OCI-LY1 (cell line): ENCODE measurements around the gene DUSP5.

ENCODE experiments used
- H2AFZ ChIP-seq: fragments of 200-600 bp; sonication (generic), shearing (Covaris generic); 2 replicates; pipeline ENCODE4 v1.6.0; 2014; ENCODE audit warnings: antibody characterized with exemption, mild to moderate bottlenecking, low read length
- H3F3A ChIP-seq: fragments of 200-600 bp; sonication (generic), shearing (Covaris generic); 2 replicates; pipeline ENCODE4 v1.6.0; 2014; ENCODE audit warnings: mild to moderate bottlenecking, antibody characterized with exemption, low read length, moderate library complexity; ENCODE audit not compliant: insufficient read depth
- H3K27ac ChIP-seq: fragments of 200-600 bp; sonication (generic); 2 replicates; pipeline ENCODE4 v1.5.1; 2014; ENCODE audit warnings: low read length, mixed run types, mild to moderate bottlenecking, low read depth; ENCODE audit not compliant: poor library complexity, severe bottlenecking
- H3K27me3 ChIP-seq: fragments of 200-600 bp; sonication (generic); 2 replicates; pipeline ENCODE4 v1.6.0; 2014; ENCODE audit warnings: antibody characterized with exemption, mild to moderate bottlenecking, low read length, moderate library complexity; ENCODE audit not compliant: insufficient read depth
- H3K36me3 ChIP-seq: fragments of 200-600 bp; sonication (generic); 2 replicates; pipeline ENCODE4 v1.6.1; 2014; ENCODE audit warnings: mild to moderate bottlenecking, antibody characterized with exemption, low read length, moderate library complexity, mixed read lengths; ENCODE audit not compliant: insufficient read depth
- H3K4me1 ChIP-seq: fragments of 200-600 bp; sonication (generic); 2 replicates; pipeline ENCODE4 v1.5.1; 2014; ENCODE audit warnings: mild to moderate bottlenecking, low read length, moderate library complexity; ENCODE audit not compliant: insufficient read depth, severe bottlenecking
- H3K4me2 ChIP-seq: fragments of 200-600 bp; sonication (generic), shearing (Covaris generic); 2 replicates; pipeline ENCODE4 v1.6.1; 2014; ENCODE audit warnings: low read length
- H3K4me3 ChIP-seq: fragments of 200-600 bp; sonication (generic); 2 replicates; pipeline ENCODE4 v1.5.1; 2014; ENCODE audit warnings: low read length, low read depth, mild to moderate bottlenecking, mixed read lengths; ENCODE audit not compliant: poor library complexity, severe bottlenecking
- H3K79me2 ChIP-seq: fragments of 200-600 bp; shearing (Covaris generic); 2 replicates; pipeline ENCODE4 v1.6.1; 2016; ENCODE audit warnings: mixed run types, low read length, mixed read lengths; ENCODE audit not compliant: insufficient read depth
- H3K9ac ChIP-seq: fragments of 200-600 bp; sonication (generic), shearing (Covaris generic); 2 replicates; pipeline ENCODE4 v1.6.1; 2014; ENCODE audit warnings: mild to moderate bottlenecking, low read length, mixed read lengths
- H3K9me2 ChIP-seq: fragments of 200-600 bp; sonication (generic), shearing (Covaris generic); 2 replicates; pipeline ENCODE4 v1.6.1; 2014; ENCODE audit warnings: low read depth, mild to moderate bottlenecking, low read length, mixed read lengths
- H3K9me3 ChIP-seq: fragments of 200-600 bp; shearing (Covaris generic); 2 replicates; pipeline ENCODE4 v1.6.1; 2014; ENCODE audit warnings: low read length, mixed read lengths
- H4K20me1 ChIP-seq: fragments of 200-600 bp; sonication (generic), shearing (Covaris generic); 2 replicates; pipeline ENCODE4 v1.6.0; 2016; ENCODE audit warnings: mild to moderate bottlenecking, low read length; ENCODE audit not compliant: insufficient read depth
- EZH2 ChIP-seq: fragments of 200-600 bp; sonication (generic), shearing (Covaris generic); IDR thresholded peaks from 2 replicates; pipeline ENCODE4 v1.8.0; 2017; ENCODE audit warnings: borderline replicate concordance, mixed run types, mild to moderate bottlenecking, antibody characterized with exemption, low read length, moderate library complexity, mixed read lengths
- TF ChIP-seq, protein P1 (sequence below): fragments of 200-600 bp; sonication (generic), shearing (Covaris generic); IDR thresholded peaks from 2 replicates; pipeline ENCODE4 v1.5.1; 2017; ENCODE audit warnings: mild to moderate bottlenecking, antibody characterized with exemption, low read length, moderate library complexity, mixed read lengths

DUSP5 gene

DNA sequence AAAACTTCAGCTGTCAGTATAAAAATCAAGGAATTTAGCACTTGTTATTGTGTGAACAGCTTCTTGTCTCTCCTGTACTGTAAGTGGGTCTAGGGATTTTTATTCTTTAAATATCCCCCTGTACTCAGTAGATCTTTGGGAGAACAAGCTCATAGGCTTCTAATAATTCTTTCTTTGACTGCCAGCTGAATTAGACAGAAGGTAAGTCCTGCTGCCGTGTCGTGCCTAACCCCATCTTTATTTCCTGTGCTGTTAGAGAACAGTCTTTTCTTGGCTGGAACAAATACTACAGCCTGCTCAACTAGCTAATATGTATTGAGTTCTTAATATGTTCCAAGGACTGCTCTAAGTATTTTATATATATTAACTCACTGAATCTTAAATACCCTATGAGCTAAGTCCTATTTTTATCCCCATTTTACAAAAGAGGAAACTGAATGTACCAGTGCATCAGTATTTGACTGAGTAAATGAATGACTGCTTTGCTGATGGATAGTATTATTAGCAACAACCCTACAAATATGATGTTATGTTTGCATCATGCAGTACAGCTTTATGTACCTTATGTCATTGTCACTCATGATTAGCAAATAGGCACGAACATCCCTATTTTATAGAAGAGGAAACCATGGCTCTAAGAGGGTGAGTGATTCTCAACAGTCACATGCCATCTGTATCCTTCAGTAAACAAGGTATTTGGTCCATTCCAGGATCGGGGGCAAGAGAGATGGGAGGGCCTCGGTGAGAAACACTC, 5.5 kb upstream of the DUSP5 start:
- no peaks in the 10 kb centered on the region for H3F3A ChIP-seq
- no peaks in the 10 kb centered on the region for H3K79me2 ChIP-seq
- no peak overlapping the region for H2AFZ ChIP-seq
- peaks cover 24% of the 10 kb centered on the region for H3K4me1 ChIP-seq
- H4K20me1 ChIP-seq, result no peaks in the 10 kb centered on the region
- no peaks in the 10 kb centered on the region for H3K27me3 ChIP-seq
- TF ChIP-seq, protein P1, sequence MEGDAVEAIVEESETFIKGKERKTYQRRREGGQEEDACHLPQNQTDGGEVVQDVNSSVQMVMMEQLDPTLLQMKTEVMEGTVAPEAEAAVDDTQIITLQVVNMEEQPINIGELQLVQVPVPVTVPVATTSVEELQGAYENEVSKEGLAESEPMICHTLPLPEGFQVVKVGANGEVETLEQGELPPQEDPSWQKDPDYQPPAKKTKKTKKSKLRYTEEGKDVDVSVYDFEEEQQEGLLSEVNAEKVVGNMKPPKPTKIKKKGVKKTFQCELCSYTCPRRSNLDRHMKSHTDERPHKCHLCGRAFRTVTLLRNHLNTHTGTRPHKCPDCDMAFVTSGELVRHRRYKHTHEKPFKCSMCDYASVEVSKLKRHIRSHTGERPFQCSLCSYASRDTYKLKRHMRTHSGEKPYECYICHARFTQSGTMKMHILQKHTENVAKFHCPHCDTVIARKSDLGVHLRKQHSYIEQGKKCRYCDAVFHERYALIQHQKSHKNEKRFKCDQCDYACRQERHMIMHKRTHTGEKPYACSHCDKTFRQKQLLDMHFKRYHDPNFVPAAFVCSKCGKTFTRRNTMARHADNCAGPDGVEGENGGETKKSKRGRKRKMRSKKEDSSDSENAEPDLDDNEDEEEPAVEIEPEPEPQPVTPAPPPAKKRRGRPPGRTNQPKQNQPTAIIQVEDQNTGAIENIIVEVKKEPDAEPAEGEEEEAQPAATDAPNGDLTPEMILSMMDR, result no peak
- TF ChIP-seq EZH2, result no peak
- H3K36me3 ChIP-seq, result no peaks in the 10 kb centered on the region
- no peak overlapping the region for H3K9ac ChIP-seq
- no peaks in the 10 kb centered on the region for H3K9me2 ChIP-seq
- no peak overlapping the region for H3K4me3 ChIP-seq
- no peak overlapping the region for H3K4me2 ChIP-seq
- H3K27ac ChIP-seq, result no peak overlapping the region
- H3K9me3 ChIP-seq, result no peaks in the 10 kb centered on the region

DNA sequence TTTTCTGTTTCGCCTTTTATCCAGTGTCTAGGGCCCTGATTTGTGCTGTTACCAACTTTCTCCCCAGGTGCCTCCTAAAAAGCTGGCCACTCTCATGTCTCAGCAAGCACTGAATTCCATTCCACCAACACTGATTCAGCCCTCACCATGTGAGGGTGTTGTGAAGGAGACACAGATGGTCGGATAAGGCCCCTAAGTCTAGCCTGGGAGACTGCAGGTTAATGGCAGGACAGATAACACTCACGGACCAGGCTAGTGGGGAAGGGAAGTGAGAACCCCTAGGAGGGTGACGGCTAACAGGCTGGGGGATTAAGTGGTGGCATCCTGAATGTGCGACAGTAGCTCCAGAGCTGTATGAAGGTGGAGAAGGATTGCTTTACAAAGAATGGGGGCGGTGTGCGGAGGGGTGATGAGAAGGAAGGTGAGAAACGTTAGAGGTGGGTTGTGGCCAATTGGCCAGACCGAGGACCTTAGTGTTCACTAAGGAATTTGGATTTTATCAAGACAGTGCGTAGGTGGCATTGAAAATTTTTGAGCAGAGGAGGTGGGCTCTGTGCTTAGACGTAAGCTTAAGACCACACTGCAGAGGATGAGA, 3.8 kb upstream of the DUSP5 start:
- no peak overlapping the region for H2AFZ ChIP-seq
- no peaks in the 10 kb centered on the region for H3K79me2 ChIP-seq
- H3K27me3 ChIP-seq, result peaks cover 2% of the 10 kb centered on the region; the same call in 1 of the 2 replicates
- TF ChIP-seq, protein P1, result no peak
- TF ChIP-seq EZH2, result no peak
- H3K36me3 ChIP-seq, result no peaks in the 10 kb centered on the region
- H3K27ac ChIP-seq, result no peak overlapping the region
- no peaks in the 10 kb centered on the region for H3K9me3 ChIP-seq
- no peaks in the 10 kb centered on the region for H3K9me2 ChIP-seq
- no peaks in the 10 kb centered on the region for H3F3A ChIP-seq
- no peaks in the 10 kb centered on the region for H4K20me1 ChIP-seq
- H3K4me3 ChIP-seq, result no peak overlapping the region
- peaks cover 31% of the 10 kb centered on the region for H3K4me1 ChIP-seq
- no peak overlapping the region for H3K4me2 ChIP-seq
- no peak overlapping the region for H3K9ac ChIP-seq

DNA sequence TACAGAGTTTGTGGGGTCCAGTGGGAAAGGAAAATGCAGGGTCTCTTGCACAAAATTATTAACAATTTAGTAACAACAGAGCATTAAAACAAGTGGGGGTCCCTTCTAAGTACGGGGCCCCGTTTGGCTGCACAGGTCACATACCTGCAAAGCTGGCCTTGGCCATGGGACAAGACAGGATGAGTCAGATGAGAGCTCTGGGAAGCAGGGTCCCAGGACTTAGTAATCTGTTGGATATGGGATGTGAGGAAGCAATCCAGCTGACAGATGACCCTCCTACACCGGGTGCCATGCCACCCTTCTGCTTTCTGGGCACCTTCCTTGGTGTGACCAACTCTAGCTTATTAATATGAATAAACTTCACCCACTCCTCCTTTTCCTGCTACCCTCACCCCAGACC, 3.2 kb upstream of the DUSP5 start:
- Histone ChIP-seq H2AFZ (no peak overlapping the region), H3K4me3 (no peak overlapping the region), H3K9ac (no peak overlapping the region), H3K9me2 (no peaks in the 10 kb centered on the region), H3K4me2 (no peak overlapping the region), H3K36me3 (no peaks in the 10 kb centered on the region), H3K79me2 (no peaks in the 10 kb centered on the region), H3K27ac (no peak overlapping the region), H3K27me3 (peaks cover 5% of the 10 kb centered on the region; the same call in 1 of the 2 replicates), H3K9me3 (no peaks in the 10 kb centered on the region), H3F3A (no peaks in the 10 kb centered on the region), H3K4me1 (peaks cover 37% of the 10 kb centered on the region), H4K20me1 (no peaks in the 10 kb centered on the region)
- TF ChIP-seq, protein P1, result no peak
- no peak for TF ChIP-seq EZH2
